DMS 273 (cell line): ENCODE data around the gene THRB.
"Not testable (repeated sequence)": the region's sequence is repeated elsewhere in the genome, so short reads cannot be mapped to it uniquely, and the experiment has no call there.

Source experiments
- DNase-seq: peaks from one replicate; lab custom pipeline; 2025; ENCODE audit not compliant: unreplicated experiment; lab: John Stamatoyannopoulos, UW

Gene THRB

DNA sequence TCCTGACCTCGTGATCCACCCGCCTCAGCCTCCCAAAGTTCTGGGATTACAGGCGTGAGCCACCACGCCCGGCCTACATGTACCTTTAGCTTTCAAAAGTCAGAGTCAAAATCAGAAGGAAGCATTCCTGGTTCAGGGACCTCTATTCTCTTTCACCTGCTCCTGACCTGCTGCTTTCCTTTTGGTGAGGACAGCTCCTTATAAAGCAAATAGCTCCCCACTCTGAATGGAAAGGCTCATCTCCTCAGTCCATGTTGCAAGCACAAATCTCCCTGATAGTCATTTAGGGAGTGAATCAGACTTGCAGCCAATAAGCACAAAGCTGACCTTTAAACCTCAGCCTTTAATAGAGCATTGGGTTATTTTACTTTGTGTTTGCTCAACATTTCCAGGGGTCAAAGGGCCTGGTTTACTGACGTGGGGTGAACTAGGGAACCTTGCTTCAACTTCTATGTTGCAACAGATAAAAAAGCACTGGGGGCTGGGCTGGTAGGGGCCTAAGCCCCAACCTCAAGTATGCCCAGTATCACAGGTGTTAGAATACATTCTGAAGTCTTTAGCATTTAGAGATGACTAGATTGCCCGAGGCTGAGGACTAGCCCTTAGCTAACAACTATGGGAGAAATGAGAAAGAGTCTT, 43.1 kb downstream of the THRB start:
- no peak for DNase-seq

DNA sequence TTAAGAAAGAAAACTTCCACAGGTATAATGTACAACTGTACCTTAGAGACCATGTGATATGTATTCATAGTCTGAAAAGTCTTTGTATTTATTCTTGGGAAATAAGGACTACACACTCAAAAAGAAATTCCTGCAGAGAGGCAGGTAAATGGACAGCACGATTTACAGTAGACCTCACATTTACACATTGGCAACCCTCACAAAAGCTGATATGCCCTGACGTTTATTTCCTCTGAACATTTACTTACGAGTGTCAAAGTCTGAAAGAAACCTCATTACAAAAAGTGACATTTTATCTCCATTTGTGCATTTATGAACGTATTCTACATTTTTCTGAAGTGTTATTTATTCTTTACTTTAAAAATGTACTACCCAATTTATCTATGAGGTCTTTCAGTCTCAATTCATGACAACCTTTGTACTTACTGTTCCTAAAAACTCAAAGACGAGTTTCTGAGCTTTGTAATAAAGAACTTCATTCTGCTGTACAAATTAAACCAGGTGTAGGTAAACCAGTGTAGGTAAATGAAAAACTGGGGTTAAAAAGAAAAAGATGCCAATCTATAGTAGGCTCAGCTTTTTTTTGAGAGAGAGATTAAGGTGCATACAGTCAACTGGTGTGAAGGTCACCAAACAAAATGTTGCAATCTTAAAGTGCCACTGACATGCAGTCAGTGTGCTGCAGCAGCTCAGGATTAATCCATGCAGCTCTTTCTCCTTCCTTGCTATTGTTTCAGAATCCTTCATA, 44.3 kb downstream of the THRB start:
- DNase-seq: no peak

DNA sequence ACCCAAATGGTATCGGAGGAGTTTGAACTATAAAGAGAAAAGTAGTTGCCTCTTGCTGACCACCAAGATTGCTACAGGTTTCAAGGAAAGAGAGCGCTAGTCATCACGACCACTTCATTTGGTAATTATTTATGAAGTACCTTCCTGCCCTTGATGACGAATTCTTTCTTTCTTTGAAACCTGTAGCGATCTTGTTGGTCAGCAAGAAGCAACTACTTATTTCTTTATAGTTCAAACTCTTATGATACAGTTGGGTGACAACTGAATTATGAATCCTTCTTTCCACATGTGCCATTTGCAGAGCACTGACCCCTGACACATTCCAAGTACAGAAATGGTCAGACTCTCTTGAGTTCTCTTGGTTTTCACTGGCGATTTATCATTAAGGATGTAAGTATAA, 46.8 kb downstream of the THRB start:
- no peak for DNase-seq

DNA sequence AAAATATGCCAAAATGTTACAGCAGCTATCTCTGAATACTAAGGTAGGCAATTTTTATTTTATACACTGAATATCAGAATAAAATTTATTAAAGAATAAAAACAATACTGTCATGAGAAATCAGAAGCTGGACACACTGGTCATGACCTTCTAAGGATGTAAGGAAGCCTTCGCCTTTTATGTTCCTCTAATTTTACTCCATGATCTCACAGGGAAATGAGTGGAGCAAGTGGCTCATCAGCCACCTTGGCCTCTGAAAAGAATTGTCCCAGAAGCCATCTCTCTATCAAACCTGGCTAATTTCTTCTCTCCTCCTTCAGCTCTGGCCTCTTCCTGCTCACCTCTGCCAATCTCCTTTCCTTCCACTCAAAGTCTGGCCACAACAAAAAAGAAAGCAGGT, 48.6 kb downstream of the THRB start:
- no peak for DNase-seq

DNA sequence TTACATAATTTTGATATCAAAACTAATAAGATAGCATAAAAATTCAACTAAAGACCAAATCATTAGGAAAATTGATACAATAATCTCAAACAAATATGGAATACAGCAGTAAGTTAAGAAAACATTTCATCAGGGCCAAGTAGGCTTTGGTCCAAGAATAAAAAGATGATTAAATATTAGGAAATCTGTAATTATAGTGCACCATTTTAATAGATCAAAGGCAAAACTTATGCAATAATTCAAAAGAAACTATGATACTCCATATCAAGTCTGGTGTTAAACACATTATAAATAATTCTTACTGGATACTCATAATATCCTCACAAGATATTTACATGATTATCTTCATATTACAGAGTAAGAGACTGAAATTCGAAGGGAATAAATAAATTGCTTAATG, 51.2 kb downstream of the THRB start:
- no peak for DNase-seq

DNA sequence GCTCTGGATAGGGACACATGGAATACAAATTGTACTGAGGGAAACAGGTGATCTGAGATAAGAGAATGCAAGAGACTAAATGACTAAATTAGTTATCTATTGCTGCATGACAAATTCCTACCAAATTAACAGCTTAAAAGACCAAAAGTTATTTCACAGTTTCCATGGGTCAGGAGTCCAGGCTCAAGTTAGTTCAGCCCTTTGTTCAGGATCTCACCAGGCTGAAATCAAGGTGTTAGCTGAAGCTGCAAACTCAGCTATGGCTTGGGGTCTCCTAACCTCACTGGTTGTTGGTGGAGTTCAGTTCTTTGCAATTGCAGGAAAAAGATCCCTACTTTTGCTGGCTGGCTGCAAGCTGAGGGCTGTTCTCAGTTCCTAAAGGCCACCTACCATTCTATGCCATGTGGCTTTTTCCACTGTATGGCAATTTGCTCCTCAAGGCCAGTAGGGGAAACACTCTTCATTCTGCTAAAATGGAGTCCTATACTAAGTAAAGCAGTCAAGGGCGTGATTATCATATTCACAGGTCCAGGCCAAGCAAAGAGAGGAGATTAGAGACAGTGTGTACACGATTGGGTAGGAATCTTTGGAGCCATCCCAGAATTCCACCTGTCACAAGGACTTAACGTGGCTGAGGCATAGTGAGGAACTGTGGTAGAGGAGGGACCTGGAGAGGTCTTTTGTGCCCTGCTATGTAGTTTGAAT, 53.7 kb downstream of the THRB start:
- DNase-seq: no peak

DNA sequence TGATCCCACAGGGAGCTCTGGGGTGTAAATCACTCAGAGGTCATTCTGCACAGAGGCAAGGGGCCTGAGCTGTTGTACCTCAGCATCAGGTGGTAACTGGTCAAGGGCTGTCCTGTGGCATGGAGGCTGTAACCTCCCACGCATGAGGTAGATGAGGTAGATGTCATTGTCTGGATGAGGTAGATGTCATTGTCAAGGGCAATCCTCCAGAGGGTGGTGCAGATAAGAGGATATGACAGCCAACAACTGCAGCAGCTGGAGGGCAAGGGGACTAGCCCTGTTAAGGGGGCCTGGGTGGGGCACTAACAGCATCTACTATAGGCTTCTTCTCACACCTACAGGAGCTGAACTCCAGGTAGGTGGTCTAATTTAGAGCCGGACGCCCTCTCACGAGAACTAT, 55.6 kb downstream of the THRB start:
- no peak for DNase-seq

DNA sequence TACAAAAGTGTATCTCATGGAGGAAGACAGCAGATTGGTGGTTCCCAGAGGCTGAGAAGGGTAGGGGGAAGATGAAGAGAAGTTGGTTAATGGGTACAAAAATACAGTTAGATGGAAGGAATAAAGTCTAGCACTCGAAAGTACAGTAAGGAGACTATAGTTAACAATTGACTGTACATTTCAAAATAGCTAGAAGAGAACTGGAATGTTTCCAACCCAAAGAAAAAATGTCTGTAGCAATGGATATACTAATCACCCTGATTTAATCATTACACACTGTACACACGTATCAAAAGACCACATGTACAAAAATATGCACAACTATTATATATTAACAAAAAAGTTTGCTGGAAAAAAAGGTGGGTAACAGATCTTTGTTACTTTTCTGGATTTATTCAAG, 57.3 kb downstream of the THRB start:
- no peak for DNase-seq

DNA sequence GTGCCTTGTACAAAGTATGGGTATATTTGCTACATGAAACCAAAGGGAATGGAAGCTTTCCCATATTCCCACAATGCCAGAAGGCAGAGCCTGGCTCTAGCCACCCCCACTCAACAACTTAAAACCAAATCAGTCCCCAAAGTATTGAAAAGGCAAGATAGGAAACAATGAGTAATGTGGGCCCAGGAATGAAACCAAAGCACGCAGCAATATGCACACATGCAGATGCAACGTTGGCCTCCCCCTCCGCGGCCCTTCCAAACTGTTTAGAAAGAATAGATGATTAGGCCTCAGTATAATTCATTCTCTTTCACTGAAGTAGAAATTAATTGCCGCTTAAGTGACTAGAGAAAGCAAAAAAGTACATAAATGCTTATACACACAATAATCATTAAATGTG, 59.1 kb downstream of the THRB start:
- no peak for DNase-seq

DNA sequence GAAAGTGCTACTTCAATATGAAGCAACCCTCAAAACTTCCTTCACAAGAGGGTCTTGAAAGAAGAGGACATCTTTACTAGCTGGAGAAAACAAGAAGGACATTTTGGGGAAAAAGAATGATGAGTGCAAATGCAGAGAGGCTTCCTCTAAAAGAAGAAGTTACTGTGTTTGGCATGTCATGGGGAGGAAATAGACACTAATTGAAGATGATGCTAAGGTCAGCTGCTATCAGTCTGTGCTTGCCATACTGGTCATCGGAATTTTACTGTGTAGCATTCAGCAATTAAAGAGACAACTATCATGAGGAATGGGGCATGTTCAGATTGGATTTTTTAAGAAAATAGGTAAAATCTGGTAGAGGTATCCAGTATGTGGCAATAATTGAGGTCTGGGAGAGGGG, 60.0 kb downstream of the THRB start:
- no peak for DNase-seq

DNA sequence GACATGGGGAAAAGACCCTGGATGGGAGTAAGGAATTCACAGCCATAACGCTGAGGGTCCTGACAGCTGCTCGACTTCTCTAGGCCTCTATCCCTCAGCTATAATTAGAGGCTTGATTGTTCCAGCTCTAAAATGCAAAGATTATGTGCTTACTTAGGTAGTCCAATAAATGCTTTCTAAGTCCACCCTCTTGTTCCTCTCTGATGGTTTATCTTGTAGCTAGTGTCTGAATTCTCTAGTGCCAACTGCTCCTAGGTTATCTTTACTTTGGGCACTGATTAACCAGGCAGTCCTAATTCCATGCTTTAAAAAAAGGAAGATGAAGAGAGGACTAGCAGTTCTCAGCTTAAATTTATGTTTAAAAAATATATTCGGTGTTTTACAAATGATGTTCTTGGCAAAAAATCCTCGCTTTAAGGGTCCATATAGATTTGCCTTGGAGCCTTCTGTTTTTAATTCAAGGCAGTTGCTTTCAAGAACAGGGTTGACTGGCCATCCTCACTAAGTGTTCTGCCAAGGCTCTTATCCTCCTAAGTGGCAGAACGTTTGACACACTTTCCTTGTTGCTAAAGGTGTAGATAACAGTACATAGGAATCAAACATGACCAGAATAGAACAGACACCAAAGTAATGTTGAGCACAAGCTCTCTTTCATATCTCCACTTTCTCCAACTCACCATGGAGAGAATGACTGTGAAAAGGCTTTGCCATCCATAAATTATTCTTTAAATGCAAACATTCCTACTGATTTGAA, 60.6 kb downstream of the THRB start:
- no peak for DNase-seq

DNA sequence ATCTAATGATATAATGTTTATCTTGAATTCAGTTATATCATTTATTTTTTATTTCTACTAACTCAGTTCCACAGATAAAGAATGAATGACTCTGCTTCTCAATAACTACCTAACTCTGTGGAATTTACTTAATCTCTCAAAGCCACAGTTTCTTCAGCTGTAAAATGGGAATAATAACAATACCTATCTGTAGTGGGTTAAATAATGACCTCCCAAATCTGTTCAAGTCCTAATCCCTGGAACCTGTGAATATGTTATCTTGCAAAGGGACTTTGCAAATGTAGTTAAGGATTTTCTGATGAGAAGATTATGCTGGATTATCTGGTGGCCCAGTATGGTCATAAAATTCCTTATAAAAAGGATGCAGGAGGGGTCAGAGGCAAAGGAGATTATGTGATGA, 61.7 kb downstream of the THRB start:
- DNase-seq: no peak

DNA sequence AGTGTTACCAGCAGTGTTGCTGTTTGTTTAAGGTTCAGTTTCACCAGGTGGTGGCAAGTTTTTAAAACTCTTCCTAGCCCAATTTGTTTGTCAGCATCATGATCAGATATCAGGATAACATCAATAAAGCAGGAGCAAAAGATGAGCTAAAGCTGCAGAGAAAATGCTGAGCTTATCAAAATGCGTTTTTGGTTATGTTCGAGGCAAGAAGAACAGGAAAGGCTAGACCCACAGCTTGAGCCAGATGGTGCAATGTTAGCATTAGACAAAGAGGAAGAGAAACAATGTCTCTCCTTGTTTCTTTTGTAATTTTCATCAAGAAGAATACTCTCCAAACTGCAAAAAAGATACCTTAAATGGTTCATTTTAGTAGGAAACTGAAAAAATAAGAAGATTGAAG, 66.2 kb downstream of the THRB start:
- DNase-seq: no peak

DNA sequence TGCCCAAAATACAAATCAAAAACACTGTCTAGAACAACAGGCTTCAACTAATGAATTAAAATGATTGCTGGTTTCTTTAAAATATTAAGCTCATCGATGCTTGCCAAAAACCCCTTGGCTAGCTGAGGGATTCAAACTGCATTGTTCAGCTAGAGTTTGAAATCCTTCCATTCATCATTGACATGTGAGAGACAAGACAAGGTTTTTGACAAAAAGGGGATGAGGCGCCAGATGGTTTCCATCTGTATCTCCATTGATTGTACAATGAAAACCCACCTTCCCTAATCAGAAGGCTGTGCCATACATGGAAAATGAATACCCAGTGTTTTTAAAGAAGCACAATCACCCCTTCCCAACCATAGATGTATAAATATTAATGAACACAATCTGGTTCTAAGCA, 67.8 kb downstream of the THRB start:
- DNase-seq: no peak

DNA sequence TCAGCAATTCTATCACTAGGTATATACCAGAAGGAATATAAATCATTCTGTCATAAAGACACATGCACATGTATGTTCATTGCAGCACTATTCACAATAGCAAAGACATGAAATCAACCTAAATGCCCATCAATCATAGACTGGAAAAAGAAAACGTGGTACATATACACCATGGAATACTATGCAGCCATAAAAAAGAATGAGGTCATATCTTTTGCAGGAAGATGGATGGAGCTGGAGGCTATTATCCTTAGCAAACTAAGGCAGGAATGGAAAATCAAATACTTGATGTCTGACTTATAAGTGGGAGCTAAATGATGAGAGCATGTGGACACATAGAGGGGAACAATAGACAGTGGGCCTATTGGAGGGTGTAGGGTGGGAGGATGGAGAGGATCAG, 73.8 kb downstream of the THRB start:
- DNase-seq: not testable (repeated sequence)

DNA sequence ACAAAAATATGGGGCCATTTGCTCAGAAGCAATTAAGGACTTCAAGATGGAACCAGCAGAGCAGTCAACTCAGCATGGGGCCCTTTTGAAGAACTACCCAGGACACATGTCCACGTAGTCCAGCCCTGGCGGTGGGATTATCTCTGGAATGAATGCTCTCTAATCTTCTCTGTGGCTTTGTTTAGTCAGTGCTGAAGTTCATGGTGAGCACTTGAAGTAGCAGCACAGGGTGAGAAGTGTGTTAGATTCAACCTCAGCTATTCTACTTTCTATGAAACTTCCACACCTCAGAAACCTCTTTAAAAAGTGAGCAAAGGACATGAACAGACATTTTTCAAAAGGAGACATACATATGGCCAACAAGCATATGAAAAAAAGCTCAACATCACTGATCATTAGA, 74.4 kb downstream of the THRB start:
- DNase-seq: no peak

DNA sequence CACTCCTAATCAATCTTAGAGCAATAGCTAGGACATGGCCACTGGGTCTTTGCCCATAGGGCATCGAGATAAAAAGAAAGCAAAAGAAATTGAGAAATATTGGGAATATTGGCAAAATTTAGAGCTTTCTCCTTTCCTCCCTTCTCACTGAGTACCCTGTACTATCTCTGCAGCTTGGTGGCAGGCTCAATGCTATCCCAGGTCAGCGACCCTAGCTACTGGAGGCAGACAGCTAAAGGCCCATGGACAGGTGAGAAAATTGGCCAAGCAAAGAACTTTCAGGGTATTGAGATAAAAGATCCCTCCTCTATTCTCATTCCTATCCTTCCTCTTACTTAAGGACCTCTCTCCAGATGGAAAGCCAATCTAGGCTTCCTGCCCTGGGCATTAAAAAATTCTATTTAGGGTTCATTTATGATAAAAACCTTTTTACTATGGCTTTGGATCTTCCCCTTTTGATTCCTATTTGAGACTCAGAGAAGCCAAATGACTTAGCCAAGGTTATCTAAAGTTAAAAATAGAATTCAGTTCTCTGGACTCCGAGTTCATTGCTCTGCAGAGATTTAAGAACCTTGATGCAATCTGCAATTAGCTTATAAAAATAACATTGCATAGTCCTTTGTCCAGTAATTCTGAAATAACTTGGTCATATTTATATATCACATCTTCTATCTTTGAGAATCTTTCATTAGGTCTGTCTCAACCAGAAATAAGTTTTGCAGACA, 75.4 kb downstream of the THRB start:
- no peak for DNase-seq

DNA sequence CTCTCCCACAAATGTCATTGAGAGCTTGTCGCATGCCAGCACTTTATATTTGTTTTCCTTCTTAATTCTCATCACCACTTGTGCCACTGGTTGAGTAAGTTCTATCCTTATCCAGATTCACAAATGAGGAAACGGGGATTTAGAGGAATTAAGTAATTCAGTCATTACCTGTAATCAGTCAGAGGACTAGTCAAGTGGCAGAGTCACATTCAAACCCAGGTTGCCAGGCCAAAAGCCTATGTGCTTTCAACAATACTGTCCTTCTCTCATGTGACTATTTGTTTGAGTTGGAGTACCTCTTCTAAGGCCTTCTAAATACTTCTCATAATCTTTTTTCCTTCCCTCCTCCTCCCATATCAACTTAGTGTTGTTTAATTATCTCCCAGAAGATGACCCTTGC, 76.9 kb downstream of the THRB start:
- no peak for DNase-seq

DNA sequence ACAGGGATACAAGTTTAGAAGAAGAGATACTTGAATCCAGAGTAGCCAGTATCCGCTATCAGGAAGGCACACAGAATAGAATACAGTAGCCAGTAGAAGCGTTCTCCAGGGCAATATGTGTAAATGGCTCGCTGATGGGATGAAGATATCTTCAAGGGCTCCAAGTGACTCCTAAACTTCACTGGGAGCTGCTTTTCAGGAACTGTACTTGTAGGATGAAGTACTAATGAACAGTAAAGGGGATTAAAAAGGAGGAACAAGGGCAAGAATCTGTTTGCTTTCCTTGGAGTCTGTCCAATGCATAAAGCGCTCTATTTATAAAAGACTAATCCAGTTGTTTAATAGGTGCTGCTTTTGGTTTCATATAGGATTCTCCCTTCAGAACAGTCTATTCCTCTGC, 78.4 kb downstream of the THRB start:
- DNase-seq: no peak

DNA sequence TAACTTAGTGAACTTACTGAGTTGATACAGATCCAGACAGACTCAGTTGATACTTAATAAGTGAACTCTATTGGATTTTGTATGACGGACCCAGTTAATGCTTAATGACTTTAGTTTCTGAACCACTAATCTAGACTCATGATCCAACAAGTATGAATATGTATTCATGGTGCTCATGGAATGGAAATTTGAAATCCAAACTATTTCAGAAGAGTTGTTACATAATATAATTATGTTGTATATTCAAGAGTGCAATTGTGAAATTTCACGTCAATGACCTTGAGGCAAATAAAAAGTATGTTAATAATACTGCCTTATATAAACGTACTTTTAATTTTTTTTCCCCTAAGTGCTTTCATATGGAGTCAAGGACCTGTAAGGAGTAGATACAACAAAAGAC, 78.8 kb downstream of the THRB start:
- DNase-seq: no peak

DNA sequence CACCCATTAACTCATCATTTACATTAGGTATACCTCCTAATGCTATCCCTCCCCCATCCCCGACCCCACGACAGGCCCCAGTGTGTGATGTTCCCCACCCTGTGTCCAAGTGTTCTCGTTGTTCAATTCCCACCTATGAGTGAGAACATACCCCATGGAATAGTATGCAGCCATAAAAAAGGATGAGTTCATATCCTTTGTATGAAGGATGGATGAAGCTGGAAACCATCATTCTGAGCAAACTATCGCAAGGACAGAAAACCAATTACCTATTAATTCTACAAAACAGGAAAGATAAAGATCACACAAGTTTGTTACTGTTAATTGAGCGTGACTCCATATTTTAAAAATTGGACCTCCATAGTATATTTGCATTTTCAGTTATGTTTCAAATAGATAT, 81.0 kb downstream of the THRB start:
- DNase-seq: not testable (repeated sequence)
